H1 (cell line): ENCODE data around the gene APAF1. TPM values are rescaled to one million over a fixed set of nuclear protein-coding genes. Genes with fewer than 3 reads are reported as not detected.

Experiments used
- ATF3 ChIP-seq: IDR thresholded peaks from 2 replicates; pipeline ENCODE4 v1.6.1; 2011; ENCODE audit warnings: low read depth, mild to moderate bottlenecking, low read length; ENCODE audit not compliant: insufficient read depth
- BRCA1 ChIP-seq: IDR thresholded peaks from 2 replicates; pipeline ENCODE4 v1.6.1; 2012; ENCODE audit warnings: low read depth, low read length, improper control_type of control experiment
- CHD1 ChIP-seq: IDR thresholded peaks from 2 replicates; pipeline ENCODE4 v1.6.1; 2012; ENCODE audit warnings: low read depth, low read length, improper control_type of control experiment
- FOSL1 ChIP-seq: IDR thresholded peaks from 2 replicates; pipeline ENCODE4 v1.6.1; 2011; ENCODE audit warnings: mild to moderate bottlenecking, low read depth, low read length, moderate library complexity; ENCODE audit not compliant: insufficient read depth
- GABPA ChIP-seq: IDR thresholded peaks from 2 replicates; pipeline ENCODE4 v1.6.1; 2011; ENCODE audit warnings: mild to moderate bottlenecking, low read length, moderate library complexity, borderline replicate concordance; ENCODE audit not compliant: insufficient read depth
- JUND ChIP-seq: IDR thresholded peaks from 2 replicates; pipeline ENCODE4 v1.6.1; 2011; ENCODE audit warnings: mild to moderate bottlenecking, improper control_type of control experiment, low read length
- POU5F1 ChIP-seq: IDR thresholded peaks from 2 replicates; pipeline ENCODE4 v1.6.1; 2011; ENCODE audit warnings: low read depth, mild to moderate bottlenecking, low read length, moderate library complexity
- RXRA ChIP-seq: IDR thresholded peaks from 2 replicates; pipeline ENCODE4 v1.6.1; 2011; ENCODE audit warnings: low read depth, mild to moderate bottlenecking, low read length, moderate library complexity; ENCODE audit not compliant: insufficient read depth
- SRF ChIP-seq: IDR thresholded peaks from 2 replicates; pipeline ENCODE4 v1.6.1; 2011; ENCODE audit warnings: mild to moderate bottlenecking, low read depth, low read length, moderate library complexity
- polyA plus RNA-seq, 7 experiments: library from polyadenylated mRNA; depleted of rRNA in 3 of 7; stranded (reverse) in 5 of 7; unstranded in 2 of 7; fragments of >200 nt in 5 of 7; fragments of 200-250 nt in 2 of 7; gene quantifications; 1 replicate in 5 of 7; 2 replicates in 1 of 7; 4 replicates in 1 of 7; pipeline versions ENCODE4 v1.2.1 to v1.2.3, GENCODE V29; 2011 to 2013; ENCODE audit warnings: missing spikeins in 2 of 7, mixed read lengths in 2 of 7
- total RNA-seq: library from RNA; stranded (reverse); fragmentation: NEBNext Ultra II Directional; extraction: Animal tissue kit (Norgen Biotek cat#: 25700); gene quantifications from 2 replicates; pipeline ENCODE4 v1.2.1, GENCODE V29; 2021

The APAF1 gene
- total and polyA plus RNA-seq, 2 of the 8 experiments (the other 6 are each of a cell fraction or from before 2014, with no cell fraction given), result 4.7 to 22.6 TPM

GRCh38 chr12:98724384-98725155 is 79.5 kb downstream of the APAF1 start (continued):
- TF ChIP-seq ATF3 (no peak), GABPA (no peak), POU5F1 (no peak), BRCA1 (no peak), JUND (no peak), FOSL1 (no peak), CHD1 (no peak), RXRA (no peak), SRF (no peak)
